IPS-20b (cell line): ENCODE data around the gene NUP88.
A peak's percentile ranks its signal among the peaks of the same experiment; 100 is the strongest.
"Not testable (repeated sequence)": the region's sequence is repeated elsewhere in the genome, so short reads cannot be mapped to it uniquely, and the experiment has no call there.

Source experiments
- H3K27ac ChIP-seq: one replicate; pipeline ENCODE4 v1.5.1; 2013; ENCODE audit warnings: low read length
- H3K27me3 ChIP-seq: 2 replicates; pipeline ENCODE4 v1.6.1; 2013; ENCODE audit warnings: mild to moderate bottlenecking, low read length, inconsistent platforms; ENCODE audit not compliant: insufficient read depth
- H3K36me3 ChIP-seq: 2 replicates; pipeline ENCODE4 v1.6.1; 2013; ENCODE audit warnings: low read depth, mild to moderate bottlenecking, inconsistent platforms, low read length, moderate library complexity; ENCODE audit not compliant: insufficient read depth
- H3K4me1 ChIP-seq: 2 replicates; pipeline ENCODE4 v1.6.1; 2013; ENCODE audit warnings: mild to moderate bottlenecking, control low read depth, inconsistent platforms, low read length, moderate library complexity; ENCODE audit not compliant: insufficient read depth
- H3K4me3 ChIP-seq: 2 replicates; pipeline ENCODE4 v1.5.1; 2013; ENCODE audit warnings: mild to moderate bottlenecking, low read length, inconsistent platforms
- H3K9ac ChIP-seq: 2 replicates; pipeline ENCODE4 v1.6.1; 2013; ENCODE audit warnings: low read depth, mild to moderate bottlenecking, inconsistent platforms, low read length, moderate library complexity
- H3K9me3 ChIP-seq: 2 replicates; pipeline ENCODE4 v1.6.1; 2013; ENCODE audit warnings: mild to moderate bottlenecking, low read depth, low read length, inconsistent platforms; ENCODE audit not compliant: insufficient read depth

Gene NUP88

DNA sequence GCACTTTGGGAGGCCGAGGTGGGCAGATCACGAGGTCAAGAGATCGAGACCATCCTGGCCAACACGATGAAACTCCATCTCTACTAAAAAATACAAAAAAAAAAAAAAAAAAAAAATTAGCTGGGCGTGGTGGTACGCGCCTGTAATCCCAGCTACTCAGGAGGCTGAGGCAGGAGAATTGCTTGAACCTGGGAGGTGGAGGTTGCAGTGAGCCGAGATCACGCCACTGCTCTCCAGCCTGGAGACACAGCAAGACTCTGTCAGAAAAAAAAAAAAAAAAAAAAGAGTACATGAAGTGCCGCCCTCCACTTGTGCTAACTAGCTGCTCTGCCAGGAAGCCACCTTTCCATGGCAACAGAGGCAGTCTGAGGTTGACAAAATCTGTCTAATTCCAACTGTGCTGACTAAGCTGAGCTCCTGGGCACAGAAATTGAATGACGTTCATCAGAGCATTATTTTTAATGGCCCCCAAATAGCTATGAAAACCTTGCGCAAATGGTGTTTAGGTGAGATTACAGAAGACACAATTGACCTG is 16.4 kb upstream of the NUP88 start:
- Histone ChIP-seq H3K9ac (0 out of 2 replicates have a peak overlapping the region, but pooled peaks have one; percentile 30), H3K36me3 (peaks cover 80% of the 10 kb centered on the region)
- H3K4me3 ChIP-seq, H3K27ac ChIP-seq, H3K9me3 ChIP-seq, H3K27me3 ChIP-seq, H3K4me1 ChIP-seq: not testable (repeated sequence)

GRCh38 chr17:5434984-5435383 is 15.5 kb upstream of the NUP88 start:
- H3K36me3 ChIP-seq, result peaks cover 82% of the 10 kb centered on the region
- peaks cover 7% of the 10 kb centered on the region; the same call in 1 of the 2 replicates for H3K4me1 ChIP-seq
- H3K9ac ChIP-seq, result no peak overlapping the region
- H3K4me3 ChIP-seq, result no peak overlapping the region
- H3K27me3 ChIP-seq, result no peaks in the 10 kb centered on the region
- H3K27ac ChIP-seq, result no peak overlapping the region
- no peaks in the 10 kb centered on the region for H3K9me3 ChIP-seq

- no peaks in the 10 kb centered on the region for H3K27me3 ChIP-seq
- H3K4me3 ChIP-seq, result no peak overlapping the region
- H3K4me1 ChIP-seq, result no peaks in the 10 kb centered on the region
- H3K9ac ChIP-seq, result no peak overlapping the region
- no peaks in the 10 kb centered on the region for H3K9me3 ChIP-seq
- H3K27ac ChIP-seq, result no peak overlapping the region
- peaks cover 96% of the 10 kb centered on the region for H3K36me3 ChIP-seq
These were observed 12.6 kb upstream of the NUP88 start for GRCh38 chr17:5431949-5432556.

GRCh38 chr17:5431234-5431633 is 11.8 kb upstream of the NUP88 start:
- not testable (repeated sequence) for H3K4me1 ChIP-seq, H3K27ac ChIP-seq, H3K9me3 ChIP-seq, H3K4me3 ChIP-seq, H3K27me3 ChIP-seq, H3K9ac ChIP-seq
- peaks cover 96% of the 10 kb centered on the region for H3K36me3 ChIP-seq

DNA sequence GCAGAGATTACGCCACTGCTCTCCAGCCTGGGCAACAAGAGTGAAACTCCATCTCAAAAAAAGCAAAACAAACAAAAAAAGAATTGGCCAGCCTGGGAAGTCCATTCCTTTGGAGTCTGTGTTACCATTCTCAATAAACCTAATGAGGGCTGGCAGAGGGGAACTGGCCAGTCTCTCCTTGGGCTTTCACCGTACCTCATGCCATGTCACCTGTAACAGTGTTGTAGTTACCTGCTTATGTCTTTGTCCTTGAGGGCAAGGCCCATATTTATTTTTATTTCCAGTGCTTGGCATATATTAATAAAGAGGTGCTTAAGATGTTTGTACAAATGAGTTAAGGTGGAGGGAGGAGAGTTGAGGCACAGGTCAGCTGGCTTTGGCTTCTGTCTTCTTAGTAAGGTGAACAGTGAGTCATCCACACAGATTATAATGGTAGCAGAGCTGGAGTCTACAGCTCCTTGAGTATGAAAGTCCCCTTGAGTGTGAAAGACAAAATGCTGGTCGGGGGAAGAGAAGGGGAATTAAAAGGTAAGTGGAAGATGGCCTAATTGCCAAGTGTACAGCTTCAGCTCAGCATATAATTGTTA is 11.0 kb upstream of the NUP88 start:
- Histone ChIP-seq H3K27me3 (no peaks in the 10 kb centered on the region), H3K9me3 (no peaks in the 10 kb centered on the region), H3K36me3 (peaks cover 97% of the 10 kb centered on the region), H3K4me3 (no peak overlapping the region), H3K9ac (no peak overlapping the region), H3K27ac (no peak overlapping the region), H3K4me1 (no peaks in the 10 kb centered on the region)

DNA sequence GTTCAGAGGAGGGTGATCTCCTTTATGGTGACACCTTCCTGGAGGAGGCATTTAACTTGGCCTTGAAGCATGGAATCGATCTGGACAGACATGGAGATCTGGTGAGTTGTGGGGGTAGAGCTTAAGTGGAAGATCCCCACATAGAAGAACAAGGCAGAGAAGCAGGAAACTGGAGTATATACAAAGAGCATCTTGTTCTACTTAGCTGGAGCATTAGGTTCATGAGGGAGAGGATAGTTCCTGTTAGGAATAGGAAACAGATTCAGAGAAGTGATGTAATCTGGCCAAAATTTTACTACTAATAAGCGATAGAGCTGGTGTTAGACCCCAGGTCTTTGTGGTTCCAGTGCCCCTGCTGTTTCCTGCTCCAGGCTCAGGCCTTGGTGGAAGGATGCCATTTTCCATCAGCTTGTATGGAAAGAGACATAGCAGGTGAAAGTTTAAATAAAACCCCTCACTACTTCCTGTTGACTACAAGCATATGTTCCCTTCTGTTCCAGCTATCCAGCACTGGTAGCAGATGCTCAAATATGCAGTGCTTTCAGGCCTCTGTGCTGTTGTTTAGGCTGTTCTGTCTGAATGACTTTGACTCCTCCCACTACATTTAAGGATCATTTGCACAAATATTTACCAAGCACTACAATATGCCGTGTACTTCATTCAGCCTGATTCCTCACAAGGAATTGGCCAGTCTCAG is 9.9 kb upstream of the NUP88 start:
- Histone ChIP-seq H3K4me3 (no peak overlapping the region), H3K36me3 (peaks cover 97% of the 10 kb centered on the region), H3K27ac (no peak overlapping the region), H3K9ac (no peak overlapping the region), H3K4me1 (no peaks in the 10 kb centered on the region), H3K9me3 (no peaks in the 10 kb centered on the region), H3K27me3 (no peaks in the 10 kb centered on the region)

DNA sequence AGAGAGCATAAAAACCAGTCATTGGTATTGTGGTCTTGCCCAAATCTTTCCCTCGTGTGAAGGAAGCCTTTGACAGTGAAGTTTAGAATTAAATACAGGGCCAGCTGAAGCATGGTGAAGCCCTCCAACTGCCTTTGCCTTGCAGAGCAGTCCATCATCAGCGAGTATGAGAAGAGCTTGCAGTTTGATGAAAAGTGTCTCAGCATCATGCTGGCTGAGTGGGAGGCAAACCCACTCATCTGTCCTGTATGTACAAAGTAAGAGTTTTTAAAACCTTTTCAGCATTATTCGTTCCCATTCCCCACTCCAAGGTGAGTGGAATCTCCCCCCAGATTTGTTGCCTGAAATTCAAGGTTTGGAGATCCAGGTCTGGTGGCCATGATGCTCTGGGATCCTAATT is 6.4 kb upstream of the NUP88 start:
- H3K4me3 ChIP-seq, result no peak overlapping the region
- no peak overlapping the region for H3K27ac ChIP-seq
- H3K27me3 ChIP-seq, result no peaks in the 10 kb centered on the region
- no peaks in the 10 kb centered on the region for H3K9me3 ChIP-seq
- no peak overlapping the region; the same call in 1 of the 2 replicates for H3K9ac ChIP-seq
- H3K36me3 ChIP-seq, result peaks cover 96% of the 10 kb centered on the region
- no peaks in the 10 kb centered on the region for H3K4me1 ChIP-seq

DNA sequence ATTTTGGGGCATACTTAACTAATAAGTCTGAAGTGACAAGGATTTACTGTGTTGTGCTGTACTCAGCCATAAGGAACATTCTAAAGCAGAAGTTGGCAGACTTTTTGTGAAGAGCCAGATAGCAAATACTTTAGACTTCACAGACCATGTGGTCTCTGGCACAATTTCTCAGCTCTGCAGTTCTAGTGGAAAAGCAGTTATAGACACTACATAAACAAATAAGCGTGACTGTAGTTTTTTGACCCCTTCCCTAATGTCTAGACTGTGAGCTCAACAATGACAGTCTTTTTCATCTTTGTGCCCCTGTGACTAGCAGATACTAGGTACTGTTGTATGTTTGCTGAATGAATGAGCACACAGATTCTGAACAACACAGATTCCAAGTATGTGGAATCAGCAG is 5.4 kb upstream of the NUP88 start:
- H3K4me3 ChIP-seq, result no peak overlapping the region
- H3K9ac ChIP-seq, result no peak overlapping the region
- no peak overlapping the region for H3K27ac ChIP-seq
- H3K4me1 ChIP-seq, result no peaks in the 10 kb centered on the region
- no peaks in the 10 kb centered on the region for H3K9me3 ChIP-seq
- H3K36me3 ChIP-seq, result peaks cover 88% of the 10 kb centered on the region
- H3K27me3 ChIP-seq, result no peaks in the 10 kb centered on the region

GRCh38 chr17:5422505-5422904 is 3.0 kb upstream of the NUP88 start:
- Histone ChIP-seq H3K27me3 (no peaks in the 10 kb centered on the region), H3K9ac (no peak overlapping the region), H3K27ac (no peak overlapping the region), H3K4me1 (no peaks in the 10 kb centered on the region), H3K36me3 (peaks cover 65% of the 10 kb centered on the region), H3K9me3 (no peaks in the 10 kb centered on the region), H3K4me3 (no peak overlapping the region)

DNA sequence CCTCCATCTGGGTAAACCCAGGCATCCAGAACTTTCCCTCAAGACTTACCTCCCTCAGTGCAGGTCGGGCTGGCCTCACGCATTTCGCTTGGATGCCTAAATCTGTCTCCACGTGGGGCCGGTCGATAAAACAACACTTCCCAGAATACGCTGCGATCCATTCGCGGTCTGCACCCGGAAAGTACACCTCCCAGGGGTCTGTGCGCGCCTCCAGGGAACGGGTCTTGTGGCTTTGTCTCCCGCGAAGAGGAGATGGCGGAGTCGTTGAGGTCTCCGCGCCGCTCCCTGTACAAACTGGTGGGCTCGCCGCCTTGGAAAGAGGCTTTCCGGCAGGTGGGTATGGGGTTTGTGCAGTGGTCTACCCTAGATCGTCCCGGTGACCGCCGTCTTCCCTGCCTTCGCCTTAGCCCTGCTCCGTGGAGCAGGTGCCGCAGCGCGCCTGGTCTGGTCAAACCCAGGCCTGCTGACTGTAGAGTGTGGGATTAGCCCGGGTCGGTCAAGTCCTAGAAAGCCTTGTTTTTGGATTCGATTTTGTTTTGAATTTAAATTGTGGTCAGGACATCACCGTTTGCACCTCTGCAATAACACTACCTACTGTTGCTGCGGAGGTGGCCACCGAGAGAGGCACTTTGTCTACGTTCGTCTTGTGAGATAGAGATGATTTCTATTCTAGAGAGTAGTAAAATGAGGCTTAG is 644 bp upstream of the NUP88 start, which contains the start of gene RPAIN:
TSS of gene RPAIN (plus strand) at position 224 of the 695 bp plus-strand sequence. CDS start at position 253, 29 bp downstream.
- H3K4me1 ChIP-seq, result no peaks in the 10 kb centered on the region
- peak within 1 kb of the TSS; percentile 99 for H3K9ac ChIP-seq
- H3K4me3 ChIP-seq, result peak within 1 kb of the TSS; percentile 100
- peak within 1 kb of the TSS; percentile 96 for H3K27ac ChIP-seq
- peaks cover 63% of the 10 kb centered on the region for H3K36me3 ChIP-seq
- no peaks in the 10 kb centered on the region for H3K9me3 ChIP-seq
- no peaks in the 10 kb centered on the region for H3K27me3 ChIP-seq

- Histone ChIP-seq H3K36me3 (peaks cover 60% of the 10 kb centered on the region), H3K9me3 (no peaks in the 10 kb centered on the region), H3K4me3 (peak overlapping the region; percentile 100), H3K27me3 (no peaks in the 10 kb centered on the region), H3K4me1 (no peaks in the 10 kb centered on the region), H3K9ac (peak overlapping the region; percentile 93), H3K27ac (peak overlapping the region; percentile 82)
These were observed 555 bp downstream of the NUP88 start for GRCh38 chr17:5418858-5419355.
